Umbilical cord (tissue), 2 donors: ENCODE data around the gene SHC3. TPM values are rescaled to one million over a fixed set of nuclear protein-coding genes. Genes with fewer than 3 reads are reported as not detected.

Experiments used
- DNase-seq: peaks from one replicate; pipeline ENCODE4 v3.0.0-alpha.2; 2015; ENCODE audit warnings: low spot score
- total RNA-seq: library from RNA; depleted of rRNA; stranded (reverse); fragments of >200 nt; gene quantifications from one replicate; pipeline ENCODE4 v1.2.3, GENCODE V29; 2014; ENCODE audit warnings: low replicate concordance; ENCODE audit not compliant: insufficient read depth

Gene SHC3
- total RNA-seq, 1 donor from 2014 or later = 3.1 TPM

DNA sequence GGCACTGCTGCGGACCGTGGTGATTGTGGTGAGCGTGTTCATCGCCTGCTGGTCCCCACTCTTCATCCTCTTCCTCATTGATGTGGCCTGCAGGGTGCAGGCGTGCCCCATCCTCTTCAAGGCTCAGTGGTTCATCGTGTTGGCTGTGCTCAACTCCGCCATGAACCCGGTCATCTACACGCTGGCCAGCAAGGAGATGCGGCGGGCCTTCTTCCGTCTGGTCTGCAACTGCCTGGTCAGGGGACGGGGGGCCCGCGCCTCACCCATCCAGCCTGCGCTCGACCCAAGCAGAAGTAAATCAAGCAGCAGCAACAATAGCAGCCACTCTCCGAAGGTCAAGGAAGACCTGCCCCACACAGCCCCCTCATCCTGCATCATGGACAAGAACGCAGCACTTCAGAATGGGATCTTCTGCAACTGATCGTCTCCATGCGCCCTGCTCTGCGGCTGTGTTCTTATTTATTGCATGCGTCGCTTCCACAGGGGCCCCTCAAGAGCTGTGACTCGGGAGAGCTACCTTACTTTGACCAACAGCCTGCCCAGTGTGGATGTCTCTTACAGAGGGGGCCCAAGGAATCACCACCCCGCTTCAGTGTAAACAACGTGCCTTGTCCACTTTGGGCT is 176.6 kb downstream of the SHC3 start:
- no peak for DNase-seq

DNA sequence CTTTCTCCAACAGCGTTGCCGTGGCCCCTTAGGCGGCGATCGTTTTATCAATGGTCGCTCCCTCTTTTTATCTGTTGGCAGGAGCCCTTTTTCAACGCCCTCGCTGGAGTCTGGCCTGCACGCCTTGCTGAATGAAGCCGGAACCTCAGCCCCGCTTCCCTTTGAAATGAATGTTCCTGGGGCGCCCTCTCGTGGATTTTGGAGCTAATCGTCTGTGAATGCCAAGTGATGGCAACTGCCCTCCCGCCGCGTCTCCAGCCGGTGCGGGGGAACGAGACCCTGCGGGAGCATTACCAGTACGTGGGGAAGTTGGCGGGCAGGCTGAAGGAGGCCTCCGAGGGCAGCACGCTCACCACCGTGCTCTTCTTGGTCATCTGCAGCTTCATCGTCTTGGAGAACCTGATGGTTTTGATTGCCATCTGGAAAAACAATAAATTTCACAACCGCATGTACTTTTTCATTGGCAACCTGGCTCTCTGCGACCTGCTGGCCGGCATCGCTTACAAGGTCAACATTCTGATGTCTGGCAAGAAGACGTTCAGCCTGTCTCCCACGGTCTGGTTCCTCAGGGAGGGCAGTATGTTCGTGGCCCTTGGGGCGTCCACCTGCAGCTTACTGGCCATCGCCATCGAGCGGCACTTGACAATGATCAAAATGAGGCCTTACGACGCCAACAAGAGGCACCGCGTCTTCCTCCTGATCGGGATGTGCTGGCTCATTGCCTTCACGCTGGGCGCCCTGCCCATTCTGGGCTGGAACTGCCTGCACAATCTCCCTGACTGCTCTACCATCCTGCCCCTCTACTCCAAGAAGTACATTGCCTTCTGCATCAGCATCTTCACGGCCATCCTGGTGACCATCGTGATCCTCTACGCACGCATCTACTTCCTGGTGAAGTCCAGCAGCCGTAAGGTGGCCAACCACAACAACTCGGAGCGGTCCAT is 177.4 kb downstream of the SHC3 start:
- peak; percentile 95 for DNase-seq

DNA sequence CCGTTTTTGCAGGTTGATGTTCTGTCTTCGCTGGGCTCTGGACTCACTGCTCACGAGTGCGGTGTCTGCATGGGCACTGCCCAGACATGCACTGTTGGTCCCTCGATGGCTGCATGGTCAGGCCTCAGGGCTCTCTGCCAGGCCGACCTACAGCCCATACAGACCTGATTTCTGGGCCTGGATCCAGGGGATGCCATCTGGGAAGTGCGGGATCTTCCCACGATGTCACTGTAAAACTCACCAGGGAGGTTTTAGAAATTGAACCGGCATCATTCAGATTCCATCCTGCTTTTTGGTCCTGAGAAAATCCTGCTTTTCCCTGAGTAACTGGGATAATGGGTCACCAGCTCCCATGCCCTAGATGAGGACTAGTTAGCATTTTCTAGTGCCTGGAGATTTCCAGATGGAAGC is 178.2 kb downstream of the SHC3 start:
- DNase-seq = no peak

DNA sequence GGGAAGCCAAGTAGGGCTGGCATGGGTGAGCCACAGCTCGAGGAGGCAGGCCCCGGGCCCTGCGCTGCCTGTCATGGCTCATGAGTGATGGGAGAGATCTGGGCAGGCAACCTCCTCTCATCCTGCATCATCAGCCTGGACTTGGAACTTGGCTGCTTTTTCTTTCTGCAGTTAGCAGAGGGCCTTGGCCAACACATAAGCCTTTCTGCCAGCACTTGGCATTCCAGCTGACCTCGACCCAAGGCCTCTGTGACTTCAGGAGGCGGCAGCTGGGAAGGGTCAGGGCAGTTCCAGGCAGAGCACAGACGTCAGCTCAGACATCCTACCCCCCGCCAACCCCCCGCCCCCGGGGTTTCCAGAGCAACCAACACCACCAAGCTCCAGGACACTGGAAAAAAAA is 179.7 kb downstream of the SHC3 start:
- DNase-seq = peak; percentile 68

DNA sequence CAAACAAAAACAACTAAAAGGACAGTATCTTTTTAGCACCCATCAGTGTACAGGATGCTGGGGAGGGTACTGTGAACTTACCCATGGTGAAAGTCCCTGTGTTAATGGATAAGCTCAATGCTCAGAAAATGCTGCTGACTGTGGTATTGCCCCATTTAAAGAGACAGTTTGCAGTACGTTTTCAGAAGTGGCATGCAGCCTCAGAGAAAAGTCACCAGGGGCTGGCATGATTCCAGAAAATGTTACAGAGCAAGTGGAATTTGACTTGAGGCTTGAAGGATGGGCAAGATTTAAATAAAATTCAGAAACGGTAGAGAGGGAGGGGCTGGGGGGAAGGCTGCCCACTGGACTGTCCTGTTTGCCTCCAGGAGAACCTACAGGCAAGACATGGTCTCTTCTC is 180.1 kb downstream of the SHC3 start:
- peak; percentile 54 for DNase-seq

DNA sequence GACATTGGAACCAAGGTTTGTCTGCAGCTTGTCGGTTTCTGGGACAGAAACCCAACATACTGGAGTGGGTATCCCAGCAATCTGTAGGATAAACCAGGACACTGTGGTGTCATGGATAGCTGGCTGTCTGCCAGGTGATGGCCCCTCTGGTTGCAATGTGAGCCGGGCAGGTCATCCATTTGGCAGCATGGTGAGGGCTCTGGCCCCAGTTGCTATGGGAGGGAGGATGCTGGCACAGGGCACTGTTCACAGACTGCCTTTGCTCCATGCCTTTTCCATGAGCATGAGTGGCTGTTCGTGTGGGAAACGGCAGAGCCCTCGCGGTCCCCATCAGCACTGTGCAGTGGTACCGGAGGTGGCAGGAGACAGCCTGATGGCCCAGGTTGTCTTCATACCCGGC is 181.0 kb downstream of the SHC3 start:
- DNase-seq = no peak

DNA sequence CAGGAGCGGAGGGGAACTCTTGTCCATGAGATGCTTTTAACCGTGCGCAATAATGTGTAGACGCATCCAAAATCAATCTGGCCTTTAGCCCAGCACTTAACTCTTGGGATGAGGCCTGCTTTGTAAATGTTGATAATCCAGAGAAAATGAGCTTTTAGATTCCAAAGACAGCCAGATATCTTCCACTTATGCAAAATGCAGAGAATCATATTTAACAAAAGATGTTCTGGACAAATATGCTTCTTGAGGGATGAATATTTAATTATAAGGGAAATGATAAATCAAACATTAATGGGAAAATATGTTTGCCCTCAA is 181.7 kb downstream of the SHC3 start:
- DNase-seq = no peak

DNA sequence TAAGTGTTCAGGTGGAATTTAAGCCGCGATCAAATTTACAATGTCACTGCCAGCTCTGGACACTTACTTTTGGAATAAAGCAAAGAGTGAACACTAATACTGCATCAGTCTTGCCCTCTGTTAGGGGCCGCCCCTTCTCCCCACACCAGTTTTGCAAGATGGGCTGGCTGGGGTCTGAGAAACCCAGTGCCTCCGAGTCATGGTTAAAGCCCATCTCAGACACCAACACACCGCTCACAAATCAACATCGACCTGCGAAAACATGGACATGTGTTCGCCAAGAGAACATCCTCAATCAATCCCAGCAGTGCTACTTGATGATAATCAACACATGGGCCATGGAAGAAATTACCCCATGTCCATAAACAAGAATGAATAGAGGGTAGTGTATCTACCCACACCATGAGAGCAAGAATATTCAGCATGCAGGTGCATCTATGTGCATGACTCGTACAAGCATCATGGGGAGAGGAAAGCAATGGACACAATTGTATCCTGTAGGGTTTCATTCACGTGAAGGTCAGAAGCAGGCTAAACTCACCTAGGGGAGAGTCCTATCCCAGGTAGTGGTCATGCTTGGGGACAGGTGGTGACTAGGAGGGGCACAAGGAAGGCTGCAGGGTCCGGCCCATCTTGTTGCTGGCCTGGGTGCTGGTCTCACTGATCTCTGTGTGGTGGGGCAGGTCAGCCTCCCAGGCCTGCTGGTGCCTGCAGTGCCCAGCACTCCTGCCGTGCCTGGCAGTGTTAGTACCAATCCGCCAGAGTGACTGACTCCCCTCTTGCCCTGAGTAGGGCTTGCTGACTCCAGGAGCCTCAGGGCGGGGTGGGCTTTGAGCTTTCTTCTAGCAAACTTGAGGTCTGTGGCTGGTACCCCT is 182.3 kb downstream of the SHC3 start:
- no peak for DNase-seq

DNA sequence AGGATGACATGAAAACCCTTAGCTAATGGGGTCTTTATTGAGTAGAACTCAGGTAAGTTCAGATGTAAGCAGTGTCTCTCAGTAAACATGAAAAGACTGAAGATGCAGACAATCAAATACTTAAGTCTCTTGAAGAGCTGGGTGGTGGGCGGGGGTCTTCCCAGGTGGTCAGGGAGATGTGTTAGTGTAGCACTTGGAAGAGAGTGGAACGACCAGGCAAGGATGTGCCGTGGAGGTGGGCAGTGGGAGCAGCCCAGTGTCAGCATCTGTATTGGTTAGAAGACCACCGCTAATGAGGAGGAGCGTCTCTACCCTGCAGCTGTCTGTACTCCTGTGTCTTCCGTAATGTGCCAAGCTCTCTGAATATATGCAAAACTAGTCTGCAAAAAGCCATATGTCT is 183.0 kb downstream of the SHC3 start:
- no peak for DNase-seq

DNA sequence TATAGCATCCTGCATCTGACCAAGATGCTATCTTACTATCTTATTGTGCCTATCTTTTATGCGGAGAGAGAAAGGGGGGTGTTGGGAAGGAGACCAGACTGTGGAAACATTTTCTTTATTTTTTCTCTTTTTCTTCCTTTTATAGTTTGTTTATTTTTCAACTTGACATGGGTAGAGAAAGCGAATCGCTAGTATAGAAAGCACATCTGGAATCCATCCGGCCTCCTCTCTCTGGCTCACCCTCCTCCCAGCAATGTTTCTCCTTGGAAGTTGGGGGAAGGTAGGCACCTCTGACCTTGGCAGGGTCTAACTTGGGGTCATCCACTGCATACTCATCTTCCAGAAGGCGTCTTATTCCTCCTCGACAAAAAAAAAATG is 183.4 kb downstream of the SHC3 start:
- DNase-seq = no peak

DNA sequence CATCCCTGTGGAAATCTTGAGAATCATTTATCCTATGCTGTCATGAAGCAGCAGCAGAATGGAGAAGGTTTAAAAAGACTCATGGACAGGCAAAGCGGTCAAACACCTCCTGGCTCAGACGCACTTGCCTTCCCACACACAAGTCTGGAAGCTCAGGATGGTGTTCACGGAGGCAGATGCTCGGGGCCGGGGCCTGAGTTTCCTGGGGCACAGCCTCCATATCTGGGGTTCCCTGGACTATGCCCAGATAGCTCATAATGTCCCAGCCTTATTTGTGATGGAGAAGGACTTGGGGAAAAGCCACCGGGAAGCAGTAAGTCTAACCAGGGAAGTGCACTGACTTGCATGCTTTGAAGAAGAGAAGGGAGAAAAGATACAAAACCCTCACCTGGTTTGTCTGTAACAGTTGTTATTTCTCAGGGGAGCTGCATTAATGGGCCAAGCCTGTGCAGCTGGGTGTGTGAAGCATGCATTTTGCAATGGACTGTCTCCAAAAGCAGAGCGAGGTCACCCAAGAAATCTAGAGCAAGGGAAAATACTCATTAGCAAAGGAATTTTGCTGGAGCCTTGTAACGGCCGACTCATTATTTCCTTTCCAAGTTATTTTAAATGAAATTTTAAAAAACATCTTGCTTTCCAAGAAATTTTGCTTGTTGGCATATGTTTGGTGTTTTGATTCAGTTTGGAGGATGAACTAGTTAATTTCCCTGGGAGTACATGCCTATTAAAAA is 184.0 kb downstream of the SHC3 start:
- peak; percentile 36 for DNase-seq

DNA sequence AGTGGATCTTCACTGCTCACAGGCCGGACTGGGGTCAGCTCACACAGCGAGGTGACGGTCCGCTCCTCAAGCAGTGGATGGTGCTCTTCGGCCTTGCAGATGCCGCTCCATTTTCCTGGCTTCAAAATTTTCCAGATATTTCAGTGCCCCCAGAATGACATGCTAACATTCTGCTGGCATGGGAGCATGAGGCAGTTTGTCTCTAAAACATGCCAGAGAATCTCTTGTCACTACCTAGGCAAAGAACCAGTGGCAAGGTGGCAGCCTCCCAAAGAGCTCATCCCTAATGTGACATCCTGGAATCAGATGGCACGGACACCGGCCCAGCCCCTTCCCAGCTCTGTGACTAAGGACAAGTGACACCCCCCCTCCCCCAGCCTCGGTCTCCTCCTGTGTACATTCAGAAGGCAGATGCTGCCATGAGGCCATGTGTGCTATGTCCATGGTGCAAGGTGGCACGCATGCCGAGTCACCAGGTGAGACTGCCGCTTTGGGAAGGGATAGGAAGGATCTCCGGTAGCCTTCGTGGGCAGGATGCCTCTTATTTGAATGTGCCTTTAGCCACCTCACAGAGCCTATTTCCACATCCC is 184.7 kb downstream of the SHC3 start:
- DNase-seq = no peak

DNA sequence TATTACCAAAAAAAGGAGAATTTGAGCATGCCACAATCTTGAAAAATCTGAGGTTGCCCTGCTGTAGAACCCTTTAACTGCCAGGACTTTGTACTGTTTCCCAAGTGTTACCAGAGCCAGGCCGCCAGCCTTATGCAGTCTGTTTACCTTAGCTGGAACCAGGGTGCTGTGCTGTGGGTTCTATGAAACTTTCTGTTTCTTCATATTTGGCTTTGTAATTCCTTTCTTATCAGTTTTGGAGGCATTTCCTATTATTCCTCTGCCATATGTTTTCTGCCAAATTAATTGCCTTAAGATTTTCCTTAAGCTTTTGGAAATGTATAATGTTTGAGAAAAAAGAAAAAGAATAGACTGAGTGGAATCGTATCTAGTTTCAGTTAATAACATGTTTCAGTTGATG is 185.3 kb downstream of the SHC3 start:
- DNase-seq = no peak

DNA sequence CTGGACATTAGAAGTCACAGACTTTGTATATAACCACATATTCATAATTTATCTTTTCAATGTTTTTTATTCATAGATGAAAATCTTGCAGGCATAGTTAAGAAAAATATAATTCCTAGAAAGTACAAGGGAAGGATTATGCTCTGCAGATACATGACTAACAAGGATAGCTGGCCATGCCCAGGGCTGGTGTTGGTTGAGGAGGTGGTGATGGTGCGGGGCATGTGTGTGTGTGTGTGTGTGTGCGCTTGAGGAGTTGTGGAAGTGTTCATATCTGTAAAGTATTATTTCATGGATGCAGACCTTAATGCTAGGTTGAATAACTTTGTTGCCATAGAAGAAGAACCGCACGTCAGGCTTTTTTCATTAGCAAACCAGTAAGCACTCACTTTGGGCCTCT is 186.1 kb downstream of the SHC3 start:
- no peak for DNase-seq

DNA sequence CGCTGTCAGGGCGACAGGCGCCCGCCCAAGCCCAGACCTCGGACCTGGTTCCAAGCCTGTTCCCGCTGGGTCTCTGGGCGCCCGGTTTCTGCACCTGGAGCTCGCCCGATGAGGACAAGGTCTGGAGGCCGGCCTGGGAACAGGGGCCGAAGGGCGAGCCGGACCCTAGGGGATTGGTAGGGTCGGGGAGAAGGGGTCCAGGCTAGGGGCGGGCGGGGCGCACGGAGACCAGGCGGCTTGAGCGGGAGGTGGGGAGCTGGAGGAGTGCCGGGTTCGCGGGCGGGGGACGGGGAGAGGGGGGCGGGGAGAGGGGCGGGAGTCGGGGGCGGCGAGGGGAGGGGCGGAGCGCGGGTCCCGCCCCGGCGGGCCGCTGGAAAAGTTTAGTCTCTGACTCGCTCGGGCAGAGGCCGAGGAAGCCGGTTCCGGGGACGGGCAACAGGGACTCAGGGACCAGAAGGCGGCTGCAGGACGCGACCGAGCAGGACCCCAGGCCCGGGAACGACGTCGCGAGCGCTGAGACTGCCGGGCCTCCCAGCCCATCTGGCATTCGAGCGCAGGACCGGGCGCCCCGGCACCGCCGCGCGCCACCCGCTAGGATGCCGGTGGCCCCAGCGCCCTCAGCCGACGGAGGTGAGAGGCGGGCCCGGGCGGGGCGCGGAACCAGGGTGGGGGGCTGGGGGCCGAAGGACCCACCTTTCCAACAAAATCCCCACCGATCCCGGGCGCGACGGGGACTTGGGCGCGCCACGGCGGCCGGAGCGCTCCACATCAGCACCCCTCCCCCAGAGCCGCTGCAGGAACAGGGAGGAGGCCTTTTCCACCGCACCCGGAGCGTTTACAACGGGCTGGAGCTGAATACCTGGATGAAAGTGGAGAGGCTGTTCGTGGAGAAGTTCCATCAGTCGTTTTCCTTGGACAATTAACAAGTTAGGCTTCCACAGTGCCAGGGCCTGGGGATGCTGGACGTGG is 187.3 kb downstream of the SHC3 start, which contains the start of gene S1PR3:
S1PR3 (plus strand) TSS at position 403 of the 969 bp plus-strand sequence. CDS start 9,733 bp downstream, outside the sequence.
- peak; percentile 77 for DNase-seq

DNA sequence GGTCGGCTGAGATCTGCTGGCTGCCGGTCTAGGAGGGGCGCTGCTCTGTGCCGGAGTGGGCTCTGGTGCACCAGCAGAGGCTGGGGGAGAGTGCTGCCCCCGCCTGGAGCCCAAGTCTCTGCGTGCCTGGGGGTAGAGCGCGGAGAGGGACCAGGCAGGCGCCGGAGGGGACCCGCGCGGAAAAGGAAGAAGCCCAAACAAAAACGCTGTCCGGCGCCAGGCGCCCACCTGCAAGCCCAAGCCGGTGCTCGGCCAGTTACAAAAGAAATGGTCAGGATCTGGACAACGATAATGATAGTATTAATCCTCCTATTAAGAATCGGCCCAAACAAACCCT is 187.9 kb downstream of the SHC3 start:
- no peak for DNase-seq

DNA sequence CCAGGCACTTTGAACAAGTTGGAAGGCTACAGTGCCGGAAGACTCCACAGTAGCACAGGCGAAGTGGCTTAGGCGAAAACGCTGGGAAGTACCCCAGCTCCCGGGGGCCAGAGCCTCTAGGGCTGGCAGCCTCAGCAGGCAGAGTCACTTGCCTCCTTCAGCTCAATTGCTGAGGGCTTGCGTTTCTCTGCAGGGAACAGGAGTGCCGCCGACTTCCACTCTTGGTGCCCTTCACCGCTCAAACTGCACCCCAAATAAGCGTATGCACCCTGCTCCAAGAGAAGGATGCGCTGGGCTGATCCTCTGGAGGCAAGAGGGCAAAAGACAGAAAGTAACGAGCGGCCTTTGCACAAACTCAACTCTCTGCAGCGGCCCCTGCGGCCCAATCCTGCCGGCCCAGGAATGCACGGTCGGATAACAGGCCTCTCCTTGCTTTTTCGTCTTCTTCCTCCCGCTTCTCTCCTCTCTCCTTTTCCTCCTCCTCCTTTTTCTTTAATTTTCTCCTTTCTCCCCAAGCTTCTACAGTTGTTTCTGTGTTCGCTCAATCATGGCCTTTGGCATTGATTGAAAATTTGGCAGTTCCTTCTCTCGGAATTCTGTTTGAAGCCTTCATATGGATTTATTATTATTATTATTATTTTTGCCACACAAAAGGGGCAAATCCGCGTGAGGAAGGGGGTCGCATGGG is 188.4 kb downstream of the SHC3 start:
- peak; percentile 45 for DNase-seq

DNA sequence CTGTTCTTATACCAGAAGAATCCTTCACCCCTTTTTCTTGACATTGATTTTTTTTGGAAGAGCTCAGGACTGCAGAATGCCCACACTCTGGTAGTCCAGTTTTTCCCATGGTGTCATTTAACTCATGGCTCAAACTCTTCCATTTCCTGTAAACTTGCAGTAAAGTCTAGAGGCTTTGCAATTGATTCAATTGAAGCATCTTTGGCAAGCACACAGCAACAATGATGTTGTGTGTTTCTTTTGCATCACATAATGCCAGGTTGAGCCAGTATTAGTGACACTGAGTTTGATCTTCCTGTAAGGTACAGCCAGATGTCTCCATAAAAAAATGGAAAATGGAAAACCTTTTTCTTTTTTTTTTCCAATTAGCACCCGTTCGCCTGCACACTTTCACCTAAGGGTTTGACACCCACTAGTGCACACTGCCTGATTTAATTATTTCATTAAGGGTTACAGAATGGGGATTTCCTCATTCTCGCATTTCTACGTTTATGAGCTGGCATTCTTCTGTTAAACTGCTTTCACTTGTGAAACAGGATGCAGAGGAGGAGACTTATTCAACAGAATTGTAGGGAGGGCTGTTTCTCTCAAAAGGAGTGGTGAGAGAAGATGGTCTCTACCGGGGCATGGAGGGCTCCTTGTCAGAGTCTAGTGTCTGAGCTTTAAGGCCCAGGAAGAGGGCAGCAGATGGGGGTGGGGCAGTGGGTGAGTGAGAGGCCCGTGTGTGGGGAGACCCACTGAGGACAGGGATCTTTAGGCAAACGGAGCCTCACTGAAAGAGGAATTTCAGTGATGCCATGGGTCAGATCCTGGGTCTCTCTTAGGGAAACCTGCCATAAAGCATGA is 189.6 kb downstream of the SHC3 start:
- peak; percentile 44 for DNase-seq
